ENCODE measurements around the gene MMD.

GRCh38 chr17:55433029-55433628, 11.5 kb upstream of the MMD start:
- TF ChIP-seq CTCF (IDR thresholded peaks at IDR 0.05 in 4 of 5, conservative IDR thresholded peaks at IDR 0.05 in 1 of 5) (no peak), POLR2A (IDR thresholded peaks at IDR 0.05) (no peak)
